NCI-H1417 treated with DMSO at 0.1 percent for 48 hours (cell line): ENCODE measurements around the gene FADS6.

Source experiments
- DNase-seq: peaks from one replicate; lab custom pipeline; 2025; lab: John Stamatoyannopoulos, UW

Gene FADS6

GRCh38 chr17:74827800-74828199 lies 65.6 kb downstream of the FADS6 start:
- no peak for DNase-seq
